ENCODE results near the gene ZSCAN22.

Gene ZSCAN22

GRCh38 chr19:58284199-58284598 is 42.6 kb upstream of the ZSCAN22 start:
- no peak for TF ChIP-seq CTCF (IDR thresholded peaks at IDR 0.05; ENCODE audit: low read depth, low read length)
- DNase-seq (ENCODE audit: extremely low read depth, low read depth), result no peak

GRCh38 chr19:58291943-58292342 is 34.9 kb upstream of the ZSCAN22 start:
- TF ChIP-seq CTCF (IDR thresholded peaks at IDR 0.05; ENCODE audit: low read depth, low read length), result no peak

GRCh38 chr19:58294743-58295374 is 31.9 kb upstream of the ZSCAN22 start:
- no peak for TF ChIP-seq CTCF (IDR thresholded peaks at IDR 0.05; ENCODE audit: low read depth, low read length)
- no peak for DNase-seq (ENCODE audit: extremely low read depth, low read depth)

More at GRCh38 chr19:58291943-58292342, 34.9 kb upstream of the ZSCAN22 start:
- DNase-seq (ENCODE audit: extremely low read depth, low read depth), result no peak

- DNase-seq (ENCODE audit: extremely low read depth, low read depth), result no peak
- no peak for TF ChIP-seq CTCF (IDR thresholded peaks at IDR 0.05; ENCODE audit: low read depth, low read length)
Measured at GRCh38 chr19:58296104-58296503, 30.7 kb upstream of the ZSCAN22 start.

GRCh38 chr19:58300620-58301019 is 26.2 kb upstream of the ZSCAN22 start:
- no peak for TF ChIP-seq CTCF (IDR thresholded peaks at IDR 0.05; ENCODE audit: low read depth, low read length)
- no peak for DNase-seq (ENCODE audit: extremely low read depth, low read depth)

- no peak for DNase-seq (ENCODE audit: extremely low read depth, low read depth)
- no peak for TF ChIP-seq CTCF (IDR thresholded peaks at IDR 0.05; ENCODE audit: low read depth, low read length)
Measured at GRCh38 chr19:58304255-58304654, 22.5 kb upstream of the ZSCAN22 start.

- no peak for TF ChIP-seq CTCF (IDR thresholded peaks at IDR 0.05; ENCODE audit: low read depth, low read length)
- no peak for DNase-seq (ENCODE audit: extremely low read depth, low read depth)
Measured at GRCh38 chr19:58304748-58305064, 22.1 kb upstream of the ZSCAN22 start.

Data from AG09319 (cell line).